ENCODE results near the gene RELL2. TPM values are rescaled to one million over a fixed set of nuclear protein-coding genes. Genes with fewer than 3 reads are reported as not detected.

The RELL2 gene, protein sequence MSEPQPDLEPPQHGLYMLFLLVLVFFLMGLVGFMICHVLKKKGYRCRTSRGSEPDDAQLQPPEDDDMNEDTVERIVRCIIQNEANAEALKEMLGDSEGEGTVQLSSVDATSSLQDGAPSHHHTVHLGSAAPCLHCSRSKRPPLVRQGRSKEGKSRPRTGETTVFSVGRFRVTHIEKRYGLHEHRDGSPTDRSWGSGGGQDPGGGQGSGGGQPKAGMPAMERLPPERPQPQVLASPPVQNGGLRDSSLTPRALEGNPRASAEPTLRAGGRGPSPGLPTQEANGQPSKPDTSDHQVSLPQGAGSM
- 10 to 100 TPM in 1 of 4 donors, 1 to 10 TPM in 3; 4.3 to 10.4 (median 6.4) TPM for total RNA-seq

DNA sequence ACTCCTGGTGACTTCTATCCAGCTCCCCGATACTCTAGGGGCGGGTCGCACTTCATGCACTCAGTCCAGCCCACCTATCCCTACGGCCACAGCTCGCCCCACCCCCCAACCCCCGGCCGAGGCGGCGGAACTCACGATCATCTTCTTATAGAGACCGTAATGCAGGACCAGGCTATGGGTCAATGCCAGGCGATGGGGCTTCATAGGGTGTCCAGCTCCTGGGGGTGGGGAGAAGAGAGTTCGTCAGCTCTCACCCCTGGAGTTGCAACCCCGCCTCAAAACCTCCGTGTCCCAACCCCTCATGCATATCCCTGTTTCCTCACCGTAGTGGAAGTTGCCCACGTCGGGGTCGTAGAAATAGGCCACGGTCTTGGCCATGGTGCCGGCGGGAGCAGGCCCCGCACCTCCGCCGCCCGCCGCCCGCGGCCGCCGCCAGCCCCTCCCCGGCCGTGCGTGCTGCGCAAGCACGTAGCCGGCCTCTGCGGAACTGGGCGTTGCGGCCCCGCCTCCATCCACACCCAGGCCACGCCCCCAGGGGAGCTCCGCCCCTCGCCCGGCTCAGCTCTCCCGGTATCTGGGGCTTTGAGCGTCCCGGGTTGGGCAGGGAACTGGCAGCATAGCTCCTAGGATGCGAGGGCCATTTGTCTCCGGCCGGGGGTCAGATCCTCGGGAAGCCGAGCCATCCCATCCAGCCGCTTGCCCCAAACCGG is at the start of gene RELL2, which contains the start of gene HDAC3:
TSS of gene RELL2 (plus strand) at position 585 of the 710 bp plus-strand sequence. CDS start 1,229 bp downstream, outside the sequence.
TSS of gene HDAC3 (minus strand) at position 437 of the 710 bp plus-strand sequence. CDS start at position 378, 59 bp downstream.
- WGBS, 2 donors = 1% methylated on average over 14 of the region's 55 CpGs; no CpG with 5 or more reads in 1 of the 2 donors
- Histone ChIP-seq H3K4me3 (peak within 1 kb of the TSS; percentile 77 to 94 (median 88)), H3K4me1 (peaks cover 26 to 50% (median 31%) of the 10 kb centered on the region in 3 donors), H3K36me3 (peaks cover 0 to 36% (median 0%) of the 10 kb centered on the region in 3 donors), H3K27me3 (no peaks in the 10 kb centered on the region), H3K27ac (peak within 1 kb of the TSS; percentile 86 to 93 (median 91)), H3K9me3 (no peaks in the 10 kb centered on the region)
- peak; percentile 66 for DNase-seq
- TF ChIP-seq, protein P1, sequence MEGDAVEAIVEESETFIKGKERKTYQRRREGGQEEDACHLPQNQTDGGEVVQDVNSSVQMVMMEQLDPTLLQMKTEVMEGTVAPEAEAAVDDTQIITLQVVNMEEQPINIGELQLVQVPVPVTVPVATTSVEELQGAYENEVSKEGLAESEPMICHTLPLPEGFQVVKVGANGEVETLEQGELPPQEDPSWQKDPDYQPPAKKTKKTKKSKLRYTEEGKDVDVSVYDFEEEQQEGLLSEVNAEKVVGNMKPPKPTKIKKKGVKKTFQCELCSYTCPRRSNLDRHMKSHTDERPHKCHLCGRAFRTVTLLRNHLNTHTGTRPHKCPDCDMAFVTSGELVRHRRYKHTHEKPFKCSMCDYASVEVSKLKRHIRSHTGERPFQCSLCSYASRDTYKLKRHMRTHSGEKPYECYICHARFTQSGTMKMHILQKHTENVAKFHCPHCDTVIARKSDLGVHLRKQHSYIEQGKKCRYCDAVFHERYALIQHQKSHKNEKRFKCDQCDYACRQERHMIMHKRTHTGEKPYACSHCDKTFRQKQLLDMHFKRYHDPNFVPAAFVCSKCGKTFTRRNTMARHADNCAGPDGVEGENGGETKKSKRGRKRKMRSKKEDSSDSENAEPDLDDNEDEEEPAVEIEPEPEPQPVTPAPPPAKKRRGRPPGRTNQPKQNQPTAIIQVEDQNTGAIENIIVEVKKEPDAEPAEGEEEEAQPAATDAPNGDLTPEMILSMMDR (IDR thresholded peaks at IDR 0.05) = peak in 1 of 6 experiments; percentile 10
- TF ChIP-seq POLR2A (IDR thresholded peaks at IDR 0.05) = peak in 3 of 4 donors; percentile 92 to 96 (median 93)
- intact Hi-C loops (cut with DNase I) = no loop called here

DNA sequence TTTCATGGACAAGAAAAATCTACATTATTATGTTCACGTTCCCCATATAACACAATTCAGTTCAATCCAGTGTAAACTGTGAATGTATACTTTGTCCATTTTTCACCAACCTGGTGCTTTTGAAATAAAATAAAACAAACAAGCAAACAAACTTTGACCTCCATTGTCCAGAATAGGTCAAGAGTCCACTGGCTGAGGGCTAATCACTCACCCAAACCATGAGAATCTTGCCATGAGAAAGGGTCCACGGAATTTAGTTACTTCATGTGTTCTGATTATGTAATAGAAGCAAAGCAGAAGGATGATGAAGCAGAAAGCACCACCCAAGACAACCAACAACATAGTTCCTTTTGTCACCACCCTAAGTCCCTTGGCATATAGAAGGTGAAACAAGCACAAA is 46.7 kb upstream of the RELL2 start:
- peaks cover 0 to 10% (median 0%) of the 10 kb centered on the region in 3 donors for H3K4me1 ChIP-seq
- no peak for TF ChIP-seq POLR2A (IDR thresholded peaks at IDR 0.05)
- TF ChIP-seq, protein P1 (IDR thresholded peaks at IDR 0.05) = no peak
- H3K9me3 ChIP-seq = no peaks in the 10 kb centered on the region
- peaks cover 3 to 56% (median 8%) of the 10 kb centered on the region in 3 donors for H3K36me3 ChIP-seq
- DNase-seq = no peak
- intact Hi-C loops (cut with DNase I) = no loop called here
- no peak overlapping the region for H3K4me3 ChIP-seq
- H3K27ac ChIP-seq = no peak overlapping the region
- WGBS, 2 donors = 58 to 78% methylated on average over 2 of the region's 2 CpGs
- H3K27me3 ChIP-seq = no peaks in the 10 kb centered on the region

DNA sequence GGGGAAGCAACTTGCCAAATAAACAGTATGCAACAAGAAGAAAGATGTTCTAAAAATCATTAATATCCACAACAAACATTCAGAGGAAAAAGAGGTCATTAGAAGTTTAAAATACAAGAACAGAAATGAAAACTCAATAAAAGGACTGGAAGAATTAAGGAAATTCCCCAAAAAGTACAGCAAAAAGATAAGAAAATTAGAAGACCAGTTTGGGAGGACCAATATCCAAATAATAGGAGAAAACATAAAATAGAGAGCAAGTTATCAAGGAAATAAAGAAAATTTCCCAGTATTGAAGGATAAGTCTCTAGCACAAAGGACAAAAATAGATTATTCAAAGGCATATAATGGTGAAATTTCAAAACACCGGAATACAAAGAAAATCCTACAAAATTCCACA is 39.9 kb upstream of the RELL2 start:
- Histone ChIP-seq H3K36me3 (peaks cover 0 to 25% (median 0%) of the 10 kb centered on the region in 3 donors), H3K4me3 (no peak overlapping the region), H3K27ac (peak overlapping the region in 1 of 4 donors; percentile 3), H3K27me3 (no peaks in the 10 kb centered on the region), H3K9me3 (no peaks in the 10 kb centered on the region), H3K4me1 (peaks cover 0 to 44% (median 8%) of the 10 kb centered on the region in 3 donors)
- DNase-seq = no peak
- intact Hi-C loops (cut with DNase I) = no loop called here
- WGBS, 2 donors = 94% methylated on average over 1 of the region's 1 CpG
- no peak for TF ChIP-seq POLR2A (IDR thresholded peaks at IDR 0.05)
- TF ChIP-seq, protein P1 (IDR thresholded peaks at IDR 0.05) = no peak

DNA sequence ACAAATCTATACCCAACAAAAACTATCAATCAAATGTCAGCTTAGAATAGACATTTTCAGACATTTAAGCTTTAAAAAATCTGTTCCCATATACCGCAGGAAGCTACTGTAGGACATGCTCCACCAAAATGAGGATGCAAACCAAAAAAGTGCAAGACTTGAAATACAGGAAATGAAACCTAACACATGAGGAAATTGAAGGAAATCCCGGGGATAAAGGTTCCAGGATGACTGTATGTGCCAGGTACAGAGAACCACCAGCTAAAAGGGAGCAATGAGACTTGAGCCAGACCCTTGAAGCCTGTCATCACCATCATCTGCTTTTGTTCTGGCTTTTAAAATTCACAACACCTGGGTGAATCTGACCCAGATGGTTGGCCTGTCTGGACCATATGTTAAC is 39.4 kb upstream of the RELL2 start:
- H3K27ac ChIP-seq = peak overlapping the region in 3 of 4 donors; percentile 3 to 35 (median 24)
- no peak overlapping the region for H3K4me3 ChIP-seq
- DNase-seq = no peak

More for the DNA sequence above, 39.4 kb upstream of the RELL2 start:
- TF ChIP-seq, protein P1 (IDR thresholded peaks at IDR 0.05) = no peak
- no peak for TF ChIP-seq POLR2A (IDR thresholded peaks at IDR 0.05)
- Histone ChIP-seq H3K9me3 (no peaks in the 10 kb centered on the region), H3K27me3 (no peaks in the 10 kb centered on the region), H3K36me3 (peaks cover 0 to 25% (median 0%) of the 10 kb centered on the region in 3 donors), H3K4me1 (peaks cover 0 to 45% (median 11%) of the 10 kb centered on the region in 3 donors)
- intact Hi-C loops (cut with DNase I) = no loop called here
- WGBS, 2 donors = 40 to 48% methylated on average over 2 of the region's 2 CpGs
